GM21723 (cell line): ENCODE measurements around the gene KCNG4.

Source experiments
- ATAC-seq: cut with Tn5 transposase; IDR thresholded peaks from one replicate; pipeline ENCODE4 v1.9.1; 2021; ENCODE audit warnings: mild to moderate bottlenecking, moderate library complexity; ENCODE audit not compliant: unreplicated experiment

The KCNG4 gene

DNA sequence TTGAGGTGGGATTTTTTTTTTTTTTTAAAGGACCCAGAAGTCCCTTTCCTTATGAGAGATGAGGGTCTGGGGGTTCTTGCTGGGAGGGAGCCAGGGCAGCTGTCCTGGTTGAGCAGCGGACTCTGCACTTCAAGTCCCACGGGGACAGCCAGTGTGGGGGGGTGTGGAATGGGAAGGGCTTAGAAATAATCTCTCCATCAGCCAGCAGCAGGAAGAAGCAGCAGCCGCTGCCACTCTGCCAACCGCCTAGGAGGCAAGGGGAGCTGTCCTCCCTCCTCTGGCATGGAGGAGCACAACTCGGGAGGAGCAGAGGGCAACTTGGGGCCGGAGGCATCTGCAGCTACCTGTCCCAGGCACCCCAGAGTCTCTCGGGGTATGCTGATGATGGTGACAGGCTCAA lies at the start of gene KCNG4:
KCNG4 (minus strand) TSS at position 104 of the 400 bp plus-strand sequence. CDS start 2,527 bp downstream, outside the sequence.
- no peak for ATAC-seq

GRCh38 chr16:84288902-84289301 lies 49.1 kb upstream of the KCNG4 start:
- ATAC-seq, result no peak

- no peak for ATAC-seq
Observed at GRCh38 chr16:84286578-84287240, 46.9 kb upstream of the KCNG4 start.

DNA sequence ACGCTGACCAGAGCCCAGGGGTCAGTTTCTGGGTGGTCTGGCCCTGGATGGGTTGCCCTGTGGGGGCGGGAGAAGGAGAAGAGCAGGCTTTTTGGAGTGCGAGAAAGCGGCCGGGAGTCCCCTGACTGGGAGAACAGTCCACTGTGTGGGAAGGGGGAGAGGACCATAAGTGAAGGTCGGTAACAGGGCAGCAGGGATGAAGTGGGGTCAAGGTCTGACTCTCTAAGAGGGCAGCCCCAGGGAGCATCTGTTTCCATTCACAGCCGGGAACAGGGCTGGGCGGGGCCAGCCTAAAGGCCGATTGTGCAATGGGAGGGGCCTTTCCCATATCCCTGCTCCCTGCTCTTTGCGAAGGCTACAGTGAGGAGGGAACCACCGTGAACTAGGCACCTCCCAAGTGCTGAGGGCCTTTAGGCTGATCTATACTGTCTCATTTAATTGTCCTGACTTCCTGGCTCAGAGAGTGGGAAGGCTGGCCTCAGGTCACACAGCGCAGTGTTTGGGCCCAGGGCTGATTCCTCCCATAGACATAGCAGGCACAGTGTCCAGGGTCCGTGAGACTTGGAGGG lies 44.4 kb upstream of the KCNG4 start:
- no peak for ATAC-seq

GRCh38 chr16:84283314-84284153 lies 43.7 kb upstream of the KCNG4 start:
- ATAC-seq, result no peak

- ATAC-seq, result no peak
Observed at GRCh38 chr16:84282533-84282932, 42.7 kb upstream of the KCNG4 start.

- ATAC-seq, result no peak
Observed at GRCh38 chr16:84281074-84281473, 41.3 kb upstream of the KCNG4 start.

DNA sequence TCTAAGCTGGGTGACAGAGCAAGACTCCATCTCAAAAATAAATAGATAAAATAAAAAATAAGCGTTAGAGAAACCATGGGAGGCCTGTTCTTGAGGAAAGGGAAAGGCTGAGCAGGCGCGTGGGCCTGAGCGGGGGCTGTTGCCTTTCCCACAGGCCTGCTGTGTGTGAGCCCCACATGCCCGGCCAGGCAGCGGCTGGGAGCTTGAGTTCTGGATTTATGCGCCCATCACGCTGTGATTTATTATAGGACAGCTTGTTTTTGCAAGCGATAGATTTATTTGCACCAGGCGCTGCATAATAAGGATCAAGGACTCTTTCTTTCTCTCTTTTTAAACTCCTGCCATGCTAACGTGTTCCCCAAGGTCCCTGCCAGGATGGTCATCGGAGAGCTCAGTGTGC lies 40.1 kb upstream of the KCNG4 start:
- no peak for ATAC-seq

DNA sequence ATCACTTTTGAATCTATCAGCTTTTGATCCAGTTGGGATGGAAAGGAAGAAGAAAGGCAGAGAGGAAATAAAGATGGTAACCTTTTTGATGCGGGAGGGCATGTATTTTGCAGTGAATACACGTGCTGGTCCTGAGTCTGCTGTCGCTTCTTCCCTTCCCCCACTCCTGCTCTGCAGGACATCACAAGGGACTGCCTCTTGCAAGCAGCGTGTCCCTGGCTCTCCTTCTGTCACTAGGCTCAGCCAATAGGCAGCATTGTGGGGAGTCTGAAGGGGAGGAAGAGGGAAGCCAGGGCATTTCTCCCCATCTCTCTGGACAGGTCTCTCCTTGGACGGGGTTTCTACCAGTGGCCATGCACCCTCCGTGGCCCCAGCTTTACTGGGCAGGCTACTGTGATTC lies 39.2 kb upstream of the KCNG4 start:
- ATAC-seq, result no peak

GRCh38 chr16:84278333-84278732 lies 38.5 kb upstream of the KCNG4 start:
- no peak for ATAC-seq

- ATAC-seq, result no peak
Observed at GRCh38 chr16:84277244-84277823, 37.5 kb upstream of the KCNG4 start.

GRCh38 chr16:84275585-84276151 lies 35.9 kb upstream of the KCNG4 start:
- no peak for ATAC-seq

- no peak for ATAC-seq
Observed at GRCh38 chr16:84274515-84274914, 34.7 kb upstream of the KCNG4 start.

GRCh38 chr16:84272740-84273320 lies 33.0 kb upstream of the KCNG4 start:
- ATAC-seq, result no peak

GRCh38 chr16:84271866-84272265 lies 32.1 kb upstream of the KCNG4 start:
- ATAC-seq, result no peak

DNA sequence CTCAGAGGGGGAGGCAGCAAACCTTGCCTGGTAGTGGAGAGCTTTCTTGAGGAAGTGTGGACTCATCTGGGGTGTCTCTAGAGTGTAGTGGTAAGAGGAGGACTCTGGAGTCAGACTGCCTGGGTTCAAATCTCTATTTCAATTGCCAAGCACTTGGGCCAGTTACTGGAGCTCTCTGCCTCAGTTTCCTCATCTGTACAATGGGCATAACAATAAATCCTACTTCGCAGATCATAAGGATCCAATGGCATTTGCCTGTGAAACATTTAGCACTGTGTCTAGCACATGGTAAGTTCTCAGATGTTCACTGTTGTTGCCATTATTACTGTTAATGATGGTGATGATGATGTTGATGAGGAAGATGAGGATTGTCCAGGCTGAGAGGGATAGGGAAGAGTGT lies 31.2 kb upstream of the KCNG4 start:
- no peak for ATAC-seq

DNA sequence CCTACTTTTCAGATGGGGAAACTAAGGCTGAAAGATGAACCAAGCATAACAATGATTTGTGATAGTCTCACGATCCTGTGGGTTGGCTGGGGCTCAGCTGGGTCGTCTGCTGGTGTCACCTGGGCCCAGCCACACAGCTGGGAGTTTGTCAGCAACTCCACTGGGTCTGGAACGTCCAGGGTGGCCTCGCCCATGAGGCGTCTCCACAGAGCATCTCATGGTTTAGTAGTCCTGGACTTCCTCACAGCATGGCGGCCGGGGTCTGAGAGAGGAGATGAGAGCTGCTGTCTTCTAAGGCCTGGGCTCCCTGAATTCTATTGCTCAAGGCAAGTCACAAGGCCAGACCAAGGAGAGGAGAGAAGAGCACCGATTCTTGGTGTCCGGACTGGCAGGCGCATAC lies 30.7 kb upstream of the KCNG4 start:
- no peak for ATAC-seq

DNA sequence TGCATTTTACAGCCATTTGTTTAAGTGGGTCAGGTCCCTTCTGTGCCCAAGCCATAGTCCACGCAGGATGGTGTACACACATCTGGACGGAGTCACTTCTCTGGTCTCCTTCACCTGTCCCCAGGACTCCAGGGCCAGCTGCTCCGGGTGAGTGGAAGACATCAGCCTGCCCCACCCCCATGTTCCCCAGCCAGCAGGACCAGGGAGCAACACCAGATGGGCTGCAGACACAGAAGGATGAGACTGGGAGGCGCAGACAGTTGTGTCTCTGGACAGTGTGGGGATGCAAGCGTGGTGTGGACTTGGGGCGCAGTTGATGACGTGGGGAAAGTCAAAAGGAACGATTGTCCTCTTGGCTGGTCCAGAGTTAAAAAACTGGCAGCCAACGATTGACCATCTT lies 30.3 kb upstream of the KCNG4 start:
- ATAC-seq, result no peak

DNA sequence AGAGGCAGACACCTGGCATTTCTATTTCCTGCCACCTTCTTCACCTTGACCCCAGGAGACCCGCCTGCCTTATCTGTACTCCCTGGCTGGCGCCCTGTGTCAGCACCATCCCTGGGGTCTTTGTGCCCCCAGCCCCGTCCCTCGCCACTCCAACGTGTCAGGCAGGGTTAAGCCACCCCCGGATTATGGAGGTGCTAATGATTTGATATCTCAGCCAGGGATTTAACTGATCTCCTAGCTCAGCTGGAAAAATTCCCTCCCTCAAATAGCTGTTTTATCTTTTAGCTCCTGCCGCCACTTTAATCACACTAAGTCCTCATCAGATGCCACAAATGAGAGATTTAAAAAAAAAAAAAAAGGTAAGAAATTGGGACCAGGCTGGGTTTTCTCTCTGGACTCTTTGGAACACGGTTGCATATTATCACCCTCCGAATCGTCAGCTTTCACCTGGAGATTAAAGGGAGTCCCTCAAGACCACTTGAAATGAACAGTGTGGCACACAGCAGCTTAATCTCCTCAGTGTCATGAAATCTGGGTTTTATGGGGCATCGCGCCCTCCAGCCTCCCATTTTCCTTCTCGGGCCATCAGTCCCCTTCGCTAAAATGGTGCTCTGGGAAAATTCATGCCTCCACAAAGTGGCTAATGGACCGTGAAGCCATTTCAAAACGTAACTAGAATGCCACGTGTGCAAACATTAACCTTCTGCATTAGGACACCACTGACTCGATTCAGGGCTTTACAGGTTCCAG lies 28.7 kb upstream of the KCNG4 start:
- no peak for ATAC-seq

GRCh38 chr16:84267380-84267779 lies 27.6 kb upstream of the KCNG4 start:
- no peak for ATAC-seq
